Heart right ventricle (tissue), 16 donors: ENCODE measurements around the gene DAW1. TPM values are rescaled to one million over a fixed set of nuclear protein-coding genes. Genes with fewer than 3 reads are reported as not detected.

Source experiments
- ATAC-seq, 8 donors: fragments of 200-7000 bp; cut with Tn5 transposase; one replicate each; pipeline ENCODE4 v1.9.1; 2020; ENCODE audit warnings: mild to moderate bottlenecking in 8 of 8, moderate library complexity in 8 of 8, moderate number of reproducible peaks in 1 of 8
- DNase-seq, 2 donors: peaks; one replicate each; pipeline ENCODE4 v3.0.0-alpha.2; 2020
- H3K27ac ChIP-seq, 10 donors: fragments of 200-600 bp; sonication (generic) in 2 of 10; one replicate each; pipeline versions ENCODE4 v1.5.0 to v1.8.0; 2020 to 2022; ENCODE audit warnings: mild to moderate bottlenecking in 3 of 10
- H3K27me3 ChIP-seq, 7 donors: fragments of 200-600 bp; one replicate each; pipeline ENCODE4 v1.8.0; 2021 to 2022; ENCODE audit warnings: mild to moderate bottlenecking in 2 of 7
- H3K36me3 ChIP-seq, 9 donors: fragments of 200-600 bp; sonication (generic) in 1 of 9; one replicate each; pipeline versions ENCODE4 v1.5.0 to v1.8.0; 2020 to 2022; ENCODE audit warnings: mild to moderate bottlenecking in 2 of 9
- H3K4me1 ChIP-seq, 9 donors: fragments of 200-600 bp; sonication (generic) in 1 of 9; one replicate each; pipeline versions ENCODE4 v1.5.0 to v1.8.0; 2020 to 2022; ENCODE audit warnings: mild to moderate bottlenecking in 4 of 9
- H3K4me3 ChIP-seq, 10 donors: fragments of 200-600 bp; sonication (generic) in 2 of 10; one replicate each; pipeline versions ENCODE4 v1.5.0 to v1.8.0; 2020 to 2022; ENCODE audit warnings: mild to moderate bottlenecking in 7 of 10, moderate library complexity in 2 of 10
- H3K9me3 ChIP-seq, 11 donors: fragments of 200-600 bp in 10 of 11; sonication (generic) in 2 of 11; one replicate each; pipeline versions ENCODE4 v1.5.0 to v1.8.0; 2013 to 2022; ENCODE audit warnings: mild to moderate bottlenecking in 2 of 11, control low read depth in 1 of 11, moderate library complexity in 1 of 11
- CTCF ChIP-seq, 9 donors: fragments of 200-600 bp; sonication (generic) in 2 of 9; IDR thresholded peaks; one replicate each; pipeline versions ENCODE4 v1.5.0 to v1.8.0; 2021 to 2022; ENCODE audit warnings: antibody characterized with exemption in 9 of 9, mild to moderate bottlenecking in 5 of 9, moderate library complexity in 1 of 9
- WGBS, 2 donors: extraction: QIAGEN DNeasy Blood & Tissue Kit; methylation state at CpG; one replicate each; pipeline ENCODE4 v1.1.7; 2013; ENCODE audit warnings: inconsistent platforms in 1 of 2; 5-methylcytosine and 5-hydroxymethylcytosine counted together
- intact Hi-C, 10 donors: fragments of 100-400 bp; cut with DNase I; formaldehyde crosslinking; loops; one replicate each; pipeline versions ENCODE4 v1.11.1 to v1.14.2; 2022
- polyA plus RNA-seq, 2 donors: library from polyadenylated mRNA; stranded (reverse); fragments of 200-250 nt; gene quantifications; one replicate each; pipeline ENCODE4 v1.2.3, GENCODE V29; 2013
- total RNA-seq, 10 donors: library from RNA; stranded (reverse); fragmentation: NEBNext Ultra II Directional in 3 of 10; extraction: Animal tissue kit (Norgen Biotek cat#: 25700) in 3 of 10; gene quantifications; one replicate each; pipeline versions ENCODE4 v1.2.1 to v1.2.4, GENCODE V29; 2021 to 2023
- donor health status: Arrhythmogenic right ventricular cardiomyopathy.
- donor health status: ischemic (EF 13 %, LVEDD 7.1; RV severe dilation, severe dysfunction).
- donor health status: healthy with polysubstance abuse.
- donor health status: DM: no; HTN: yes; CAD: no.
- donor health status: DM: no; HTN: no; CAD: no.
- donor health status: ischemic (EF 25% LVEDD 6.9; RV normal size, moderate dysfunction).
- donor health status: ischemic (EF 25% LVEDD 5.7; RV mildly dilated, moderate dysfunction).
- donor health status: healthy.
- donor health status: DM: yes; HTN: yes; CAD: no.
- donor health status: Ischemic cardiomyopathy.
- donor health status: ischemic (EF 35%, LVEDD 5.7; RV mildly dilated, moderate dysfunction).
- donor health status: nonischemic (EF 11% LVEDD 7.7; RV severe dilation, severe dysfunction).
- donor health status: DM: yes; HTN: yes; CAD: no.
- donor health status: PGD.
- donor health status: ischemic (EF 29% LVEDD 5.4; RV normal size, mild dysfunction).
- donor health status: nonischemic (EF 23%, LVEDD 6.1; RV moderate dilation, normal function).

The DAW1 gene
- total and polyA plus RNA-seq, 12 donors, result 0.14 to 0.50 (median 0.22) TPM; not detected in 7

- intact Hi-C loops, result no loop called here
- ATAC-seq (no peak), DNase-seq (no peak)
- no peaks in the 10 kb centered on the region for H3K36me3 ChIP-seq
- TF ChIP-seq CTCF (IDR thresholded peaks at IDR 0.05), result no peak
- H3K9me3 ChIP-seq, result no peaks in the 10 kb centered on the region
- H3K4me3 ChIP-seq, result no peak overlapping the region
- H3K27ac ChIP-seq, result no peak overlapping the region
- 69 to 73% methylated on average over 10 of the region's 10 CpGs for WGBS, 2 donors
- H3K4me1 ChIP-seq, result no peaks in the 10 kb centered on the region
- peaks cover 0 to 4% (median 0%) of the 10 kb centered on the region in 7 donors for H3K27me3 ChIP-seq
These were observed 45.4 kb upstream of the DAW1 start for GRCh38 chr2:227826019-227826521.

- 25% methylated on average over 2 of the region's 2 CpGs for WGBS, 2 donors
- H3K27ac ChIP-seq, result no peak overlapping the region
- TF ChIP-seq CTCF (IDR thresholded peaks at IDR 0.05), result no peak
- H3K4me1 ChIP-seq, result no peaks in the 10 kb centered on the region
- ATAC-seq (no peak), DNase-seq (no peak)
- intact Hi-C loops, result no loop called here
- H3K9me3 ChIP-seq, result no peaks in the 10 kb centered on the region
- no peaks in the 10 kb centered on the region for H3K36me3 ChIP-seq
- peaks cover 0 to 4% (median 0%) of the 10 kb centered on the region in 7 donors for H3K27me3 ChIP-seq
- no peak overlapping the region for H3K4me3 ChIP-seq
These were observed 44.9 kb upstream of the DAW1 start for GRCh38 chr2:227826563-227826962.

DNA sequence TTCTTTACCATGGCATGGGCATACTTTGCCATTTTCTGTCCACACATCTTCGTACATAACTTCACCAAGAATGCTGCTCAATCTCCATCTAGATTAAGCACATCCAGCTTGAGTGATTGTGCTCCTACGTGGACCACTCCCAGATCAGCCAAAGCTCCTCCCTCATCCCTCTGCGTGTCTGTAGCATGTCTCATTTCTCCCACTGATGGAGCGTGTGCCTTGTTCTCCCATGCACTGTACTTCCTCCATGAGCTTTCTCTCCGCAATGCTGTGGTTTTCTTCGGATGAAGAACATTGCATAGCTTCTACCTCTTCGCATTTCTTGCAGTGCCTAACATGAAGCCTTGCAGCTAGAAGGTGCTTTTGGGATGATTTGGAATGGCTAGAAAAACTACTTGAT is 44.3 kb upstream of the DAW1 start:
- no peak for TF ChIP-seq CTCF (IDR thresholded peaks at IDR 0.05)
- DNase-seq (no peak), ATAC-seq (no peak)
- no peaks in the 10 kb centered on the region for H3K36me3 ChIP-seq
- intact Hi-C loops, result no loop called here
- H3K9me3 ChIP-seq, result no peaks in the 10 kb centered on the region
- no peak overlapping the region for H3K4me3 ChIP-seq
- no peak overlapping the region for H3K27ac ChIP-seq
- H3K4me1 ChIP-seq, result no peaks in the 10 kb centered on the region
- H3K27me3 ChIP-seq, result peaks cover 0 to 4% (median 0%) of the 10 kb centered on the region in 7 donors
- 82 to 84% methylated on average over 7 of the region's 7 CpGs for WGBS, 2 donors

DNA sequence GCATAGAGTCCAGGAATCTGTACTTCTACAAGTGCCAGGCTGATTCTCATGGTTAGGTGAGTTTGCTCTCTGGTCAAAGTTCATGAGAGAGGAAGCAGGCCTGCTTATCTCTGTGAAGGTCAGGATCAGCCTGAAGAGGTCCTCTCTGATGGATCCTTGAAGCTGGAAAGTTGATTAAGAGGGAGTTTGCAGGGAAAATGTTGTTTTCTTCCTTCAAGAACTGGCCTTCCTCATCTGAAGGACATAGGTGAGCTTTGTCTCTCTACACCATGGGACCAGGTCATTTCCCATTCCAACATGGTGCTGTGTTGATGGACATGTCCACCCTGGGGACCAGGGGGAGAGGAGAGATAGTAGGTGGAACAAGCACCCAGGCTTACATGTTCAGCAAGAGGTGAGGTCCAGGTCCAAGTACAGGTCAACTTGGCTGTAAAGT is 42.9 kb upstream of the DAW1 start:
- Histone ChIP-seq H3K4me3 (no peak overlapping the region), H3K27ac (no peak overlapping the region), H3K4me1 (no peaks in the 10 kb centered on the region), H3K9me3 (no peaks in the 10 kb centered on the region), H3K27me3 (peaks cover 0 to 4% (median 0%) of the 10 kb centered on the region in 7 donors), H3K36me3 (no peaks in the 10 kb centered on the region)
- intact Hi-C loops, result no loop called here
- no peak for ATAC-seq
- no peak for TF ChIP-seq CTCF (IDR thresholded peaks at IDR 0.05)
- DNase-seq, result no peak
